HG03196 (cell line): Measurements from ENCODE around the gene CARD11.
A peak's percentile ranks its signal among the peaks of the same experiment; 100 is the strongest.

Experiments used
- ATAC-seq: cut with Tn5 transposase; IDR thresholded peaks from one replicate; pipeline ENCODE4 v1.9.1; 2021; ENCODE audit not compliant: unreplicated experiment

Gene CARD11

DNA sequence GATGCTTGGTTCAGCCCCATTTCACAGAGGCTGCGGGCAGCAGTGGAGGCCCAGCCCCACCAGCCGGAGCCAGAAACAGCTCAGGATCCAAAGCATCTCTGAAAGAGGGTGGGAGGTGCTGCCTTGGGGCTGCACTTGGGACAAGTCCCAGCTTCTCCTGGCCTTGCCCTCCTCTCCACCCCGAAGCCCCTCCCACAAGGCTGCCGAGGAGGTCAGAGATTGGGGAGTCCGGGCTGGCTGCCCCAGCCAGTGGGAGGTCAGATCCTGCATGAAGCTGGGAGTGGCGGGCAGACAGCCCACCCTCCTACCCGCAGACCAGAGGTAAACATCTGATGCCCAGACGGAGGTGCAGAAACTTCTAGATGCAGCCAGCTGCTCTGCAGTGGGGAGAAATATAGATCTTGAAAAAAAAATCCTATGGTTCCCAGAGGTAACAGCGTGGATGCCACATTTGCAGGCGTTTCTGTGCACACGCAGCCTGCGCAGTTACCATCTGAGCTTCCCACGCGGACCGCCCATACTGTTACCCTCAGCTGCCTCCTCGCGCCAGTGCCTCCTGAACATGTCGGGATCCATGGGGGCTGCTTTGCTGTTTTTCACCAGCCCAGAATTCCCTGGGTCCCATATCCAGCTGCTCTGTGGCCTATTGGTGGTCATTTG is 162.7 kb downstream of the CARD11 start:
- no peak for ATAC-seq

DNA sequence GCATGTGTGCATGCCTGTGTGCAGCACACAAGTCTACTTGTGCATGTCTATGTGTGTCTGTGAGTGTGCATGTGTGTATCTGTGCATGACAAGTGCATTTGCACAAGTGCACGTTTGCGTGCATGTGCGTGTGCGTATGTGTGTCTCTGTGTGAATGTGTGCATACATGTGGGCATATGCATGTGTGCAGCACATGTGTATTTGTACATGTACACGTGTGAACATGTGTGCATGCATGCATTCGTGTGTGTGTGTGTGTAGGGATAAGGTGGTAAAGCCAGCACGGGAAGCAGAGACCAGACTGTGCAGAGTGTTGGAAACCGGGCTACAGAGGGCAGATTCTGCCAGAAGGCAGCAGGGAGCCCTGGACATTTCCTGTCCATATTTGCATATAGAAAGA is 163.6 kb downstream of the CARD11 start:
- ATAC-seq: no peak

DNA sequence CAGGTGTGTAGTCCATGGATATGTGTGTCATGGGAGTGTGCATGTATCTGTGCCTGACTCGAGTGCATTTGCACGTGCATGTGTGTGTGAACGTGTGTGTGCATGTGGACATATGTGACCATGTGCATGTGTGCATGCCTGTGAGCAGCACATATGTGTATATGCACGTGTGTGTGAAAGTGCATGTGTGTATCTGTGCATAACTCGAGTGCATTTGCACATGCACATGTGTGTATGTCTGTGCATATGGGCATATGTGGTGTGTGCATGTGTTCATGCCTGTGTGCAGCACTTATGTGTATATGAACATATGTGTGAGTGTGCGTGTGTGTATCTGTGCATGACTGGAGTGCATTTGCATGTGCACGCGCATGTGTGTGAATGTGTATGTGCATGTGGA is 164.3 kb downstream of the CARD11 start:
- no peak for ATAC-seq

DNA sequence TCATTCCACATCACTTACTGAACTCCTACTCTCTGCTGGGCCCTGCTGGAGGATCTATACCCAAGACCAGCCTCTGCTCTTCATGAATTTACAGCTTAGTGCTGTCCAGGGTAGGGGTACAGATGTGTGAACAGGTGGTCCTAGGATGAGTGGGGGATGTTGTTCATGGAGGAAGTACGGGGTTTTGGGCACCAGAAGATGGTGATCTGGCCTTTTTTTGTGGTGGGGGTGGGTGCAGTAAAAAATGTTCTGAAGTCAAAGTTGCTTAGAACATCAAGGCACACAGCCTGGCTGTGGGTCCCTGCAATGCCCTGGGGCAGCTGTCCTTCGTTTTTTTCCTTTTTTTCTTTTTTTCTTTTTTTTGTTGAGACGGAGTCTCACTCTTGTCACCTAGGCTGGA is 165.4 kb downstream of the CARD11 start:
- ATAC-seq: no peak

DNA sequence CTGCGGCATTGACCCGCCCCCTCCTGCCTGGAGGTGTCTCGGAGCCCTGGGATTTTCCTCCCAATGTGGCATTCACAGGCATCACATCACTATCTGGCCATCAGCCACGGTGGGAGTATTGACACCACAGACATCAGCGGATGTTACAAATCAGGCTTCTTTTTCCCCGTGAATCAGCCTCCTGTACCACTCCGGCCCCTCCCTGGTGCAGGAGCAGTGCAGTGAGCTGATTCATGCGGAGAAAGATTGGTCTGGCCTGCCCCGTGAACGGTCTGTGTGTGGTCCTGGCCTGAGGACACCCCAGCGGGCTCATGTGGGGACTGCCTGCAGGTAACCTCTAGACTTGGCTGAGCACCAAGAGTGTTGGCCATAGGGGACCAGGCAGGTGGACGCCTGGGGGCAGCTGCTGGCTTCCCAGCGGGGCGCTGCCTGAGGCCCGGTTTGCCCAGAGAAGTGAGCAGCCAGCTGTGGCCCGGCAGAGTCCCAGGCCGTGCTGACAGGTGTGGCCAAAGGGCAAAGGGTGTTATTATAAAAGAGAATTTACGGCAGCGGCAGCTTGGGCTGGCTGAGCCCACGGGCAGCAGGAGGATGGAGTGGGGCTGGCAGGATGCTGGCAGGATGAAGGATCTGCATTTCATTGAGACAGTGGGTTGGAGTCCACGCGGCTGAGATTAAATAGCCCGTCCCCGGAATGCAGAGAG is 167.5 kb downstream of the CARD11 start:
- no peak for ATAC-seq

DNA sequence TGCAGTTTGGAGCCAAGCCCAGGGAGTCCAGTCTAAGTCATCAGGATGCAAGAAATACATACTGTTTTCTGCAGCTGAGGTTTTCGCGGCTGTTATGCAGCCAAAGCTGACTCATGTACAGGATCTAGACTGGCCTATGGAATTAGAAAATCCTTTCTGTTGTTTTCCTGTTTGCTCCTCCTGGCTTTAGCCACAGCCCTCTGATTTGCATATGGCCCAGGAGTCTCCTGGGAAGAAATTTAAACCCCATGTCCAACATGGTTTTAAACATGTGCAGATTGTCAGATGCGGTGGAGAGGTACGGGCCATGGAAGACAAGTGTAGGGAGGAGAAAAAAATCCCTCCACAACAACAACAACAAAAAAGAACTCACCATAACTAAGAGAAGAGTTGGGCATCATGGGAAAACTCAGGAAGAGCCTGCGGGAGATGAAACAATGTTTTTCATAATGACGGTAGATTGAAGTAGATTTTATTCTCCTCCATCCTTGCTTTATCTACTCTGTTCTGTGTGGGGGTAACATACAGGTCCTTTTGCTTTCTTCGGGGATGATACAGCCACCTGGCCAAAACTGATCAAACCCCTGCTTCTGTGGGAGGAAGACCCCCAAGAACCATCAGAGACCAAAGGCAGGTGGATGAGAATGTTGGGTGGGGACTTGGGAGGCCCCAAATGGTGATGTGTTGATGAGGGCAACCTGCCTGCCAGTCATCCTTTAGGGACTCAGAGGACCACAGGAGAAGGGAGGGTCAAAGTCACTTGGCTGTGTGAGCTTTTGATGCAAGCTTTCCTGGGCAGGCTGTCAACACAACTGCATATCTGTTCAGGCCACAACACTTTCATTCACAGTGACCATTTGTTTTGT is 169.7 kb downstream of the CARD11 start:
- ATAC-seq: no peak

DNA sequence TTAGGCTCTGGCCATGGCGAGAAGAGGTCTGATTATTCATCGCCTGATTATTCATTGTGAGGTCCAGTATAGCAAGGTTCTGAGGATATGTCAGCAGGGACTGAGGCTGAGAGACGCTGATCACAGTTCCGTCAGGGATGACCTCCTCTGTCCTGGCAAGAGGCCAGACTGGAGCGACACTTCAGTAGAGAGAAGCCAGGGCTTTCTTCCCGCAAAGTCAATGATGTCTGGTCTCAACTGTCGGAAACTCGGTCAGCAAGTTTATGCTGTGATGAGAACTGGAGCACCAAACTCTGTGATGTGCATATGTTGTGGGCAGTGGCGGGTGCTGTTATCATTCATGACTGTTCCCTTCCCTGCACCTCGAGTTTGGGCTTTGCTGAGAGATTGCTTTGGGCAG is 170.5 kb downstream of the CARD11 start:
- no peak for ATAC-seq

DNA sequence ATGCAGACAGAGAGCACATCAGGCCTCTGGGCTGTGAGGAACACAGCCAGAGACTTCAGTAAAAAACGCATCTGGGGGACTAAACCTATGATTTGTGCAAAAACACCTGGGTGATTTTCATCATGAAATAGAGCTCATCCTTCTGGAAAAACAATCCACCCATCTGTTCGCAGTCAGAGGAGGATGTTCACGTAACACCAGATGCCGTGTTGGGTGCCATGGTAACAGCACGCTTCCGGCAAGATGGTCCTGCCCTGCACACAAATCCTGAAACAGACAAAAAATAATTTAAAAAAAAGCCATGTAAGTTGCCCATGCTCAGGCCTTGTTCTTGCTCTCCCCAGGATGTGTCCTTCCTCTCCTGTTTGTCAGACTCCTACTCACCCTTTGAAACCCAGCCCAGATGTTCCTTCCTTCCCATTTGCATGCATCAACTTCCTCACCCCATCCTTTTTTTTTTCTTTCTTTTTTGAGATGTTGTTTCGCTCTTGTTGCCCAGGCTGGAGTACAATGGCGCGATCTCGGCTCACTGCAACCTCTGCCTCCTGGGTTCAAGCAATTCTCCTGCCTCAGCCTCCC is 171.3 kb downstream of the CARD11 start:
- ATAC-seq: no peak

DNA sequence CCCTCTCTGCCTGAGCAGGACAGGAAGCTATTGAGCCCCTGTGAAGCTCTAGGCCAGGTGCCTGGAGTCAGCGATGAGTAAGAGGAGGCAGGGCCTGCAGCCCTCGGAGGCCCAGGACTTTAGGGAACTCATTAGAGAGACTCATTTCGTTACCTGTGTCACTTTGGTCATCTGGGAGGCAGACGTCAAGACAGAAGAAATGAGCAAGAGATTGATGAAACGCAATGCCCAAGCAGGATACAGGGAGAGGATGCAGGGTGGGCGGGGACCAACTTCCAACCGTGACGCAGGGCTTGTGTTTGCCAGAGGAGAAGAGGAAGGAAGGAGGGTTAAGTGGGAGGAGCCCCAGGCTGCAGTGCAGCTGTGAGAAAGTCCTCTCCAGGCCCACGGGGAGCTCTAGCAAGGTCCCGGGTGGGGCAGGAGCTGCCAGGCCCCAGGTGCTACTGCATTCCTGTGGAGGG is 173.2 kb downstream of the CARD11 start:
- ATAC-seq: peak; percentile 68

DNA sequence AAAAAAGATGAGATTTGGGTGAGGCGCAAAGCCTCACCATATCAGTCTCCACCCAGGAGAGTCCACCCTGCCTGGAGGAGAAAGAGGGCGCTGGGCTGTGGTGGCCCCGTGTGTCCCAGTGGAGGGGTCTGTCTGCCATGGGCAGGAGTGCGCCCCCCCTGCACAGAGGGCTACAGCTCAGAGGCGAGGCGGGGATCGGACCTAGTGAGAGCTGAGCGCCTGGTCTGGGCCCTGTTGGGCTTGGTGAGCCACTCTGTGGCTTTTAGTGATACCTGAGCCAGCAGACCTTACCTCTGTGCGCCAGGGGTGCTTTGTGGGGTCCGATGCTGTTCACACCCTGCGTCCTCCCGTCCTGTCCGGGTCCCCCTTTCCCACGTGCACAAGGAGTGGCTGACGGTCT is 173.7 kb downstream of the CARD11 start:
- ATAC-seq: no peak

DNA sequence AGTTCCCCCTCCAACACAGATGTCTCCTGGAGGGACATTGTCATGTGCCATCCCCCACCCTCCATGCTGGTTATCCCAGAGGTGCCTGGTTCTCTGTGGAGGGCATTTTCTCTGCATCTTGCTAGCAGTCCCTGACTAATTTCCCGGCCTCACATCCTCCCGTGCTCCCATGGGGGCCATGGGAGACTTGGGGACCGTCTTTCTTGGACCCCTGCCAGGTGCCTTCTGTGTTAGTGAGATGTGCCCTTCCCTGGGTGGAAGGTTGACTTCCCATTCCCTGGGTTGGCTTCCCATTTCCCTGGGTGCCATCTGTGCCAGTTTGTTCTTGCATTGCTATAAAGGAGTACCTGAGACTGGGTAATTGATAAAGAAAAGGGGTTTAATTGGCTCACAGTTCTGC is 177.1 kb downstream of the CARD11 start:
- ATAC-seq: no peak

DNA sequence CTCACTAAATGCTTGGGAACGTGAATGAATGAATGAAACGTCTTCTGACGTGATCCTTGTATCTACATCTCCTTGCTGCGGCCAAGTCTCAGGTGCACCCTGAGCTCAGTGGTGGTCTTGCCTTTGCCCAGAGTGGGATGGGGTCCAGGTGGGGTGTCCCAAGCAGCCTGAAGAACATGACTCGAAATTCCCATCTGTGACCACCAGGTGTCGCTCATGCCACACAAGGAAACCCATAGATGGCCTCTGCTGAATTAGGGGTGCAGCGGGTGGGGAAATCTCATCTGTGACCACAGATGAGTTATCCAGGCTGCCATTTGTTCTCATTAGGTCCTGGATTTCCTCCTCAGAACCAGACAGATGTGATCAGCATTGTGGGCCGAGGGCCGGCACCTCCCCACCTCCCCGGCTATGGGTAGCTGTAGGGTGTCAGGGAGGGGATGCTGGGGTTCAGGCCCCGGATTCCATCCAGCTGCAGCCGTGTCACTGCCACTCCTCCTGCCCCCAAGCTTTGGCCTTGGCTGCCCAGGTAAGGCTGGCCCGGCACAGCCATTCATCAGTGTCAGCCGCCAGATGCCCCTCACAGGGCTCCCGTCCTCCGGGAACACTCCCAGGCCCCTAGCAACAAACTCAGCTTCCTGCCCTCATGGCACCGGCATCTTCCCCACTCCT is 178.5 kb downstream of the CARD11 start:
- ATAC-seq: no peak

DNA sequence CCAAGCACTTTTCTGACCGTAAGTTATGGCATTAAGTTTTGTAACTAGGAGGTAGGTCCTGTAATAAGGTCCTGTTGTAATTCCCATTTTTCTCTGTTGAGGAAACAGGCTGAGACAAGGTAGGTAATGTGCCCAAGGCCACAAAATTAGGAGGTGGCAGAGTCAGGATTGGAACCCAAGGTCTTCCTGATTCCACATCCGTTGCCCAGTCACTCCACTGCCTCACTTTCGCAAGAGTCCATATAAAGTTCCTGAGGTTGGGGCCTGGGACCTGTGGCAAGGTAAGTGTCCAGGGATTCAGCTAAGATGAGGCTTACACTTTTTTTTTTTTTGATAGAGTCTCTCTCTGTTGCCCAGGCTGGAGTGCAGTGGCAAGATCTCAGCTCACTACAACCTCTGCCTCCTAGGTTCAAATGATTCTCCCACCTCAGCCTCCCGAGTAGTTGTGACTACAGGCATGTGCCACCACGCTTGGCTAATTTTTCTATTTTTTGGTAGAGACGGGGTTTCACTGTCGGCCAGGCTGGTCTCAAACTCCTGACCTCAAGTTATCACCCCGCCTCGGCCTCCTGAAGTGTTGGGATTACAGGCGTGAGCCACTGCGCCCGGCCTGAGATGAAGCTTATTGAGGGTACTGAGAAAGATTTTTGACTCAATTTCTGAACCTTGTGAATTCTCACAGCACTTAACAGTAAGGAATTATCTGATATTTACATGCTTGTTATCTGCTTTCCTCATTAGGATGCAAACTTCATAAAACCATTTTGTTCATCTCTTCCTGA is 179.3 kb downstream of the CARD11 start:
- ATAC-seq: no peak

DNA sequence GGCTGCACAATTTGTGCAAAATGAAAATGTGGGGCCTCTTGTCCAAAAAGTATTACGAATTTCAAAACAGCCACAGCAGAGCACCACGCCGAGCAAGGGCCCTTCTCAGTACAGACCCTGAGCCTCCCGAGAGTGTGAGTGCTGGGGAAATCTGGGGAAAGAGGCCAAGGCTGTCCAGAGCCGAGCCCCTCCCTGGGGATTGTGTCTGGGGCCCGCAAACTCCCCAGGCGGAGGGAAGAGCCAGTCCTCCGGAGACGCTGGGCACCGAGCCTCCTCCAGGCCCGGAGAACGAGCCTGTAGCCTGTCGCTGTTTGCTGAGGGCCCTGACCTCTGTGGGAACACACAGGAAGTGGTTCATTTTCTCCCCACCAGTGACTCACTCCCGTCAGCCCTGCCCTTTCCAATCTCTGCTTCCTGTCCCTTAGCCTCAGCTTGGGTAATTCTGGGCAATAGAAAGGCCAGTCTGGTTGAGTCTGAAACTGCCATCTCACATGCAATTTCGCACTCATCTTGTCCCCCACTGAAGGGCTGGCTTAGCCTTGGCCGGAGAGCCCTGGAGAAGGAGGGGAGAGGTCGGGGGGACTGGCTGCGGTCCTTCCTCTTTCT is 180.1 kb downstream of the CARD11 start:
- peak; percentile 98 for ATAC-seq

DNA sequence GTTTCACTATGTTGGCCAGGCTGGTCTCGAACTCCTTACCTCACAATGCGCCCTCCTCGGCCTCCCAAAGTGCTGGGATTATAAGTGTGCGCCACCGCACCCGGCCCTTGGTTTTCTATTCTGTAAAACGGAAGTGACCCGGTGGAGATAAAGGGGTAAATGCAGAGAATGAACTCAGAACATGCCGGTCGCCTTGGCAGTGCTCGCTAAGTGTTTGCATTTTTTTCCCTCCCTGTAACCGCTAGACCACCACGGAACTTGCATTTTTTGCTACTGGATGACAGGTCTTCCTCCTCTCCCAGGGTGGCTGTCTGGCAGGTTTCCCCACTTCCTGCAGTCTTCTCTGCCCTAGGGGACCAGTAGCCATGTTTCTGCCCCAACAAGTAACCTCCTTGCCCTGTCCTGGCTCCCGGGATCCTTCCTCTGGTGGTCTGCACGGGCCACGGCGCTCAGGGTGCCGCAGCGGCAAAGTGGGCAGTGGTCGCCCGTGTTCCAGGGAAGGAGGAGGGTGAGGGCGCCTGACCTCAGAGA is 180.8 kb downstream of the CARD11 start:
- no peak for ATAC-seq

DNA sequence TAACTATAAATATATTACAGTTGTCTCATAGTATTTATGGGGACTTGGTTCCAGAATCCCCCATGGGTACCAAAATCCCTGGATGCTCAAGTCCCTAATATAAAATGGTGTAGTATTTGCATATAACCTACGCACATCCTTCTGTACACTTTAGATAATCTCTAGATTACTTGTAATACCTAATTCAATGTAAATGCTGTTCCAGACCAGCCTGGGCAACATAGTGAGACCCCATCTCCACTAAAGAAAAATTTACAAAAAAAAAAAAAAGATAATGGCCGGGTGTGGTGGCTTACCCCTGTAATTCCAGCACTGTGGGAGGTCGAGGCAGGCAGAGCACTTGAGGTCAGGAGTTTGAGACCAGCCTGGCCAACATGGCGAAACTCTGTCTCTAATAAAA is 182.2 kb downstream of the CARD11 start:
- ATAC-seq: no peak

DNA sequence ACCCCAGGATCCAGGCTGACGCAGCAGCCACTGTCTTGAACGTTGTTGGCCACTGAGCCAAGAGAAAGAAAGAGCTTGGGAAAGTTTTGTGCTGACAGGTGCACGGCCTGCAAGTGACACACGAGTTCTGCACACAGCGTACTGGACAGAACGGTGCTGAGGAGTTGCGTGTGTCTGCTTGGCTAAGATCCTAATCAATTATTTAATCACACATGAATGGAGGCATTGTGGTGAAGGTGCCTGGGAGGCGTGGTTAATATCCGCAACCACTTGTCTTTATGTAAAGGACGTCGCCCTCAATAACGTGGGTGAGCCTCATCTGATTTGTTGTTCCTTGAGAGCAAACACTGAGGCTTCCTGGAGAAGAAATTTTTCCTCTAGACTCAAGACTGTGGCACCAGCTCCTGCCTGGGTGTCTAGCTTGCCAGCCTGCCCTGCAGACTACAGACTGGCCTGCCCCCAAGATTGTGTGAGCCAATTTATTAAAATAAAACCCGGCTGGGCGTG is 183.0 kb downstream of the CARD11 start:
- ATAC-seq: no peak

DNA sequence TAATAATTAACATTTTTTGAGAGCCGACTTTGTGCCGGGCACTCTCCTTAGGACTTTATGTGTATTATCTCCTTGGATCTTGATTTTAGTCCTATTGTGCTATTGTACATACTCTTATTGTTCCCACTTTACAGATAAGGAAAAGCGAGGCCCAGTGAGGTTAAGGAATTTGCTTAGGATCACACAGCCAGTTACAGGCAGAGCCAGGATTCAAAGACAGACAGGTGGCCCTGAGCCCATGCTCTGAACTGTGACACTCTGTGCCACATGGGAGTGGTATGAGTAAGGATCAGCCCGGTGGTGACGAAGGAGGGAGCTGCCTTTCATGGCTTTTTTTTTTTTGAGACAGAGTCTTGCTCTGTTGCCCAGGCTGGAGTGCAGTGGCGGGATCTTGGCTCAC is 183.7 kb downstream of the CARD11 start:
- no peak for ATAC-seq

DNA sequence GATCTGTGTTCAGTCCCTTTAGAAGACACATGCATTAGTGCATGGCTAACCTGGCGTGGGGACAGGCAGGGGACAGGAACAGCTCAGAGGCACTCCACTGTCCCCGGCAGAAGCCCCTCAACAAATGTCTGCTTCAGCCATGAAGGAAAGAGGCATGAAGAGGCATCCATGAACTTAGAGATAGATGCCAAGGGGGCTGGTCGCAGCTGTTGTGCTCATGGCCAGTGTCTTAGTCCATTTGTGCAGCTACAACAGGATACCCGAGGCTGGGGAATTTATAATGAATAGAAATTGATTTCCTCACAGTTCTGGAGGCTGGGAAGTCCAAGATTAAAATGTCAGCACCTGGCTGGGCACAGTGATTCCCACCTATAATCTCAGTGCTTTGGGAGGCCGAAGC is 185.0 kb downstream of the CARD11 start:
- no peak for ATAC-seq
